ENCODE measurements around the gene GCLC. TPM values are rescaled to one million over a fixed set of nuclear protein-coding genes. Genes with fewer than 3 reads are reported as not detected.

Gene GCLC
- total RNA-seq = 22.6 and 27.5 TPM in 2 replicates
- long read RNA-seq, partial matches to known transcripts = 3 of 8 reads
- long read RNA-seq, other reads (novel, unspliced or antisense) = 3 of 8 reads

DNA sequence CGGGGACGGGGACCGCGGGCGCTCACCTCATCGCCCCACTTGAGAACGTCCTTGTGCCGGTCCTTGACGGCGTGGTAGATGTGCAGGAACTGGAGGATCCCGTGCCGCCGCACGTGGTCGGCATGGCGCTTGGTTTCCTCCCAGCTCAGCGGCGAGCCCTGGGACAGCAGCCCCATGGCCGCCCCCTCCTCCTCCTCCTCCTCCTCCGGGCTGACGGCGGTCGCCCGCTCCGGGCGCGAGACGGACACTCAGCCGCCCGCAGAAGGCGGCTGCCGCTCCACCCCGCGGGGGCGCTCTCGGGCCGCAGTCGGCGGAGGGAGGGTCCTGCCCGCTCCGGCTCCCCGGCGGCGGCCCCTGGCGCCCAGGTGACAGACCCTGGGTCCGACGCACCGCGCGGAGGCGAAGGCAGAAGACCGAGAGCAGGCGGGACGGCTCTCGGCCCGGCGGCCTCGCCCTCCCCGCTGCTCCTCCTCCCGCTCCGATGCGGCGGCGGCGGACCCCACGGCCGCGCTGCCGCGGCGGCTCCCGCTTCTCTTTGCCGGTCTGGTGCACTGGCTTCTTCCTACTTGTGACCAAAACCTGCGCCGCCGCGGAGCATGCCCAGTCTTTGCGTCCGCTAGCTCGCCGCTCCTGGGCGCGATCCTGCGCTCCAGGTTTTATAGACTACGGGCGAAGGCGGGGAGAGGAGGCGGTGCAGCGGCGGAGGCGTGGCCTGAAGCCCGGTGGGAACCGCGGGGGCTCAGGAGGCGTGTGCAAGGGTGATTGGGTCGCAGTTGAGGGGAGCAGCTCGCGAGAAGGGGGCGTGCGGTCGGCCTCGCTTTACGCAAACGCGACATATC, at the start of gene GCLC:
GCLC (minus strand) TSS at position 632 of the 839 bp plus-strand sequence; CDS start at position 176, 456 bp downstream.
- peak within 1 kb of the TSS; percentile 99 for H3K27ac Mint-ChIP-seq (ENCODE audit: unreplicated experiment)
- H3K4me3 Mint-ChIP-seq = peak within 1 kb of the TSS; percentile 99
- peaks cover 5% of the 10 kb centered on the region for H3K9me3 Mint-ChIP-seq
- H3K4me1 Mint-ChIP-seq = peaks cover 40% of the 10 kb centered on the region
- TF ChIP-seq, protein P1, sequence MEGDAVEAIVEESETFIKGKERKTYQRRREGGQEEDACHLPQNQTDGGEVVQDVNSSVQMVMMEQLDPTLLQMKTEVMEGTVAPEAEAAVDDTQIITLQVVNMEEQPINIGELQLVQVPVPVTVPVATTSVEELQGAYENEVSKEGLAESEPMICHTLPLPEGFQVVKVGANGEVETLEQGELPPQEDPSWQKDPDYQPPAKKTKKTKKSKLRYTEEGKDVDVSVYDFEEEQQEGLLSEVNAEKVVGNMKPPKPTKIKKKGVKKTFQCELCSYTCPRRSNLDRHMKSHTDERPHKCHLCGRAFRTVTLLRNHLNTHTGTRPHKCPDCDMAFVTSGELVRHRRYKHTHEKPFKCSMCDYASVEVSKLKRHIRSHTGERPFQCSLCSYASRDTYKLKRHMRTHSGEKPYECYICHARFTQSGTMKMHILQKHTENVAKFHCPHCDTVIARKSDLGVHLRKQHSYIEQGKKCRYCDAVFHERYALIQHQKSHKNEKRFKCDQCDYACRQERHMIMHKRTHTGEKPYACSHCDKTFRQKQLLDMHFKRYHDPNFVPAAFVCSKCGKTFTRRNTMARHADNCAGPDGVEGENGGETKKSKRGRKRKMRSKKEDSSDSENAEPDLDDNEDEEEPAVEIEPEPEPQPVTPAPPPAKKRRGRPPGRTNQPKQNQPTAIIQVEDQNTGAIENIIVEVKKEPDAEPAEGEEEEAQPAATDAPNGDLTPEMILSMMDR (conservative IDR thresholded peaks at IDR 0.05) = peak; percentile 75
- peak; percentile 90 for DNase-seq (ENCODE audit: low read depth, low spot score)
- no peaks in the 10 kb centered on the region for H3K36me3 Mint-ChIP-seq (ENCODE audit: low read depth)
- peaks cover 21% of the 10 kb centered on the region for H3K27me3 Mint-ChIP-seq (ENCODE audit: low read depth)

DNA sequence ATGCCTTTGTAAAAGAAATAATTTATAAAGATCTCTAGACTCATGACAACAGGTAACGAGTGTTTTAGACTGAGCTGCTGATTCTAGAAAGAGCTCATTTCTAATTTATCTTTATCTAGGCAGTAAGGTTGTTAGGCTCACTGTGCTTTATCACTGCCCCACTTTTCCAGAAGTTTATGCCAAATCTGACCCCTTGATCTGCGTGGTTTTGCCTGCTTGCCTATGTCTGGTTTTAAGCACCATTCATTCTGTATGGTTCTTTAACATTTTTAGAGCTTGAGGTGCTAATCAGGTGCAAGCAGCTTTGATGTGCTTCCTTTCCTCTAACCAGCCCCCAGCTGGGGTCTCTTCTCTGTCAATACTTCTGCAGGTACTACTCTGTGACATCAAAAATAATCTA, 49.7 kb upstream of the GCLC start:
- Mint-ChIP-seq H3K27me3 (ENCODE audit: low read depth) (no peaks in the 10 kb centered on the region), H3K27ac (ENCODE audit: unreplicated experiment) (no peak overlapping the region), H3K4me3 (no peak overlapping the region), H3K36me3 (ENCODE audit: low read depth) (no peaks in the 10 kb centered on the region), H3K9me3 (peaks cover 4% of the 10 kb centered on the region), H3K4me1 (no peaks in the 10 kb centered on the region)
- DNase-seq (ENCODE audit: low read depth, low spot score) = no peak
- TF ChIP-seq, protein P1 (conservative IDR thresholded peaks at IDR 0.05) = no peak

DNA sequence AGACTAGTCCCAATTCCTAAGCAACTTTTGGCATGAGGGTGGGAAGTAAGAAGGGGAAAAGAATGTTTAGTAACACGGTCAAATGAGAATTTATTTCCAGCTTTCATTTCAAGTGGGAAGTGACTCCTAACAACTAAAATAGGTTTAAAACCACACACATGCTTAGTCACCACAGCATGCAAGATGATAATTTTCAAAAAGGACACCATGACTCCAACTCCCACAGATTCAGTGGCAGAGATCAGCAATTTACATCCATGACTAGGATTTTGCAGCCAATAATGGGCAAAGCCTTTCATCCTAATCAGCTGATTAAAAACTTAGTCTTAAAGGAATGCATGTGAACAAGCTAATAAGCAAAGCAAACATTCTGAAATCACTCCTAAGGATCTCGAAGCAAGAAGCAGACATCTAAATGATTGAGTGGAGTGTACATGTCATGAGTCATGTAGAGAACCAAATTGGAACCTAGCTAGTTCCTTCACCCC, 48.1 kb upstream of the GCLC start:
- no peak overlapping the region for H3K4me3 Mint-ChIP-seq
- H3K4me1 Mint-ChIP-seq = no peaks in the 10 kb centered on the region
- H3K27ac Mint-ChIP-seq (ENCODE audit: unreplicated experiment) = no peak overlapping the region
- no peak for DNase-seq (ENCODE audit: low read depth, low spot score)
- no peaks in the 10 kb centered on the region for H3K27me3 Mint-ChIP-seq (ENCODE audit: low read depth)
- TF ChIP-seq, protein P1 (conservative IDR thresholded peaks at IDR 0.05) = no peak
- no peaks in the 10 kb centered on the region for H3K36me3 Mint-ChIP-seq (ENCODE audit: low read depth)
- H3K9me3 Mint-ChIP-seq = peaks cover 4% of the 10 kb centered on the region

DNA sequence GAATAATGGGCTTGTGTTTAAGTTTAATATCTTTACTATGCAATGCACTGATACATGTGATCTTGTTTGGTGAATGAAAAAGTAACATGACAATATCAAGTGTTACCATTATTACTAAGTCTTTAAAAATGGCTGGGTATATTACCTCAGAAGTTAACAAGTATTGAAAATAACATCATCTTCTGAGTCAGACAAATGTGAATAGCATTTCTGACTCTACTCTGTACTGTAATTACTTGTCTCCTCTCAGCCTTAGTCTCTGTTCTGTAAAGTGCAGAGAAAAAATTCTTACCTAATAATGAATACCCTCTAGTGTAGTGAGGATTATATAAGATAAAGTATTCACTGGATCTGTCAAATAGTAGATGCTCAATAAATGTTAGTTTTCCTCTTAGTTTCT, 47.0 kb upstream of the GCLC start:
- Mint-ChIP-seq H3K36me3 (ENCODE audit: low read depth) (no peaks in the 10 kb centered on the region), H3K9me3 (no peaks in the 10 kb centered on the region), H3K27ac (ENCODE audit: unreplicated experiment) (no peak overlapping the region), H3K4me3 (no peak overlapping the region), H3K4me1 (no peaks in the 10 kb centered on the region), H3K27me3 (ENCODE audit: low read depth) (no peaks in the 10 kb centered on the region)
- no peak for DNase-seq (ENCODE audit: low read depth, low spot score)
- TF ChIP-seq, protein P1 (conservative IDR thresholded peaks at IDR 0.05) = no peak

DNA sequence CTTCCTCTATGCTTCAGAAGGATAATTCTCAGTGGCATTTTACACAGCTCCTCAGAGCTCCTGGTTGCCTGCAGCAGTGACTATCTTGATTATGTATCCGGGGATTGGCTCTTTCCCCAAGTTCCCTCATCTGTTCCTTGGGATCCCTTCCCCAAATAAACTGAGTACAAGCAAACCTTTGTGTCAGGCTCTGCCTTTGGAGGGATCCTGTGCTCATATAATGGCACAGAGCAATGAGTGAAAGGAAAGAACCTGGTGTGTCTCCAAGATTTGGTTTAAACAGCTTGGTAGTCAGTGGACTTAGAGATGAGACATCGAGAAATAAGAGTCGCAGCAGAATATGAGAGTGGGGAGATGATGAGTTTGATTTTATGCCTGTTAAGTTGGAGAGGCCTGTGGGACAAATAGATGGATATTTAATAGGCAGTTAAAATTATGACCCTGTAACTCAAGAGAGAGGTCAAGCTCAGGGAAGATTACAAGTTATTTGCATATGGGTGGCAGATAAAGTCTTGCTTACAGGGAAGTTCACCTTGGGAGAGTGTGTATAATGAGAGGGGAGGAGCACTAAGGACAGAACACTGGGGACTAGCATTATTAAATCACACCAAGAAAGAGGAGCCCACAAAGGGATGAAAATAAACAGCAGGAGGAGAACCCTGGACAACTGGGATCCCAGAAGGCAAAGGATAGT, 44.1 kb upstream of the GCLC start:
- H3K9me3 Mint-ChIP-seq = no peaks in the 10 kb centered on the region
- TF ChIP-seq, protein P1 (conservative IDR thresholded peaks at IDR 0.05) = no peak
- no peaks in the 10 kb centered on the region for H3K27me3 Mint-ChIP-seq (ENCODE audit: low read depth)
- DNase-seq (ENCODE audit: low read depth, low spot score) = no peak
- H3K36me3 Mint-ChIP-seq (ENCODE audit: low read depth) = no peaks in the 10 kb centered on the region
- no peaks in the 10 kb centered on the region for H3K4me1 Mint-ChIP-seq
- no peak overlapping the region for H3K27ac Mint-ChIP-seq (ENCODE audit: unreplicated experiment)
- H3K4me3 Mint-ChIP-seq = no peak overlapping the region
